Progenitor cell of endocrine pancreas (in vitro differentiated cells): ENCODE results near the gene PPIE. TPM values are rescaled to one million over a fixed set of nuclear protein-coding genes. Genes with fewer than 3 reads are reported as not detected.

Experiments used
- DNase-seq: peaks from one replicate; pipeline ENCODE4 v3.0.0; 2021; ENCODE audit warnings: low spot score; ENCODE audit not compliant: unreplicated experiment
- H3K27ac Mint-ChIP-seq: 2 replicates; pipeline ENCODE4 v1.8.0; 2021; ENCODE audit warnings: mild to moderate bottlenecking, moderate library complexity, mixed read lengths
- H3K27me3 Mint-ChIP-seq: 2 replicates; pipeline ENCODE4 v1.8.0; 2021; ENCODE audit warnings: mixed read lengths
- H3K36me3 Mint-ChIP-seq: 2 replicates; pipeline ENCODE4 v1.8.0; 2022; ENCODE audit warnings: mixed read lengths; ENCODE audit not compliant: insufficient read depth
- H3K4me1 Mint-ChIP-seq: 2 replicates; pipeline ENCODE4 v1.8.0; 2021; ENCODE audit warnings: low read depth, mixed read lengths
- H3K4me3 Mint-ChIP-seq: 2 replicates; pipeline ENCODE4 v1.8.0; 2021; ENCODE audit warnings: low read depth, mild to moderate bottlenecking, moderate library complexity, mixed read lengths
- H3K9me3 Mint-ChIP-seq: 2 replicates; pipeline ENCODE4 v1.8.0; 2021; ENCODE audit warnings: low read depth, mixed read lengths
- CTCF ChIP-seq: fragments of 200-600 bp; sonication (generic); IDR thresholded peaks from one replicate; pipeline ENCODE4 v1.5.0; 2021; ENCODE audit warnings: antibody characterized with exemption, mild to moderate bottlenecking; ENCODE audit not compliant: unreplicated experiment
- total RNA-seq: library from RNA; stranded (reverse); gene quantifications from 2 replicates; pipeline ENCODE4 v1.2.1, GENCODE V29; 2021

The PPIE gene
- total RNA-seq, 1 donor from 2014 or later = 47.4 TPM

GRCh38 chr1:39698568-39698967 lies 40.1 kb upstream of the PPIE start:
- peaks cover 12% of the 10 kb centered on the region for H3K4me1 Mint-ChIP-seq
- H3K9me3 Mint-ChIP-seq = no peaks in the 10 kb centered on the region
- peaks cover 75% of the 10 kb centered on the region for H3K27me3 Mint-ChIP-seq
- H3K4me3 Mint-ChIP-seq = no peak overlapping the region
- H3K27ac Mint-ChIP-seq = no peak overlapping the region
- H3K36me3 Mint-ChIP-seq = no peaks in the 10 kb centered on the region
- no peak for TF ChIP-seq CTCF
- DNase-seq = no peak

DNA sequence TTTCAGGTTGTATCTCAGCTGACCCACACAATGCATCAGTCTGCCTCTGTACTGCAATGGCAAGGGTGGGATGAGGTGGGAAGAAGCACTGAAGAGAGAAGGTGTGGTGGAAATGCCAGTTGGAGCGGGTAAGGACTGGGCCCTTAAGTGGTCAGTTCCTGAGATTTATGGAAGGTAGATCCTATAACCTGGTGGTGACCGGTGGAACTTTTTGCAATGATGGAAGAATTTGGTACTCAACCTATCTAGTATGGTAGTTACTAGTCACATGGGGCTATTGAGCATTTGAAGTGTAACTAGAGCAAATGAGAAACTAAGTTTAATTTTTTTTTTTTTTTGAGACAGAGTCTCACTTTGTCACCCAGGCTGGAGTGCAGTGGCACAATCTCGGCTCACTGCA lies 39.3 kb upstream of the PPIE start:
- Mint-ChIP-seq H3K36me3 (no peaks in the 10 kb centered on the region), H3K27ac (no peak overlapping the region), H3K4me1 (peaks cover 12% of the 10 kb centered on the region), H3K27me3 (peaks cover 68% of the 10 kb centered on the region), H3K4me3 (no peak overlapping the region), H3K9me3 (no peaks in the 10 kb centered on the region)
- no peak for DNase-seq
- no peak for TF ChIP-seq CTCF

- Mint-ChIP-seq H3K4me1 (peaks cover 12% of the 10 kb centered on the region), H3K27ac (no peak overlapping the region), H3K27me3 (peaks cover 63% of the 10 kb centered on the region), H3K9me3 (no peaks in the 10 kb centered on the region), H3K36me3 (no peaks in the 10 kb centered on the region), H3K4me3 (no peak overlapping the region)
- DNase-seq = no peak
- TF ChIP-seq CTCF = no peak
These were observed 38.3 kb upstream of the PPIE start for GRCh38 chr1:39700348-39700747.

DNA sequence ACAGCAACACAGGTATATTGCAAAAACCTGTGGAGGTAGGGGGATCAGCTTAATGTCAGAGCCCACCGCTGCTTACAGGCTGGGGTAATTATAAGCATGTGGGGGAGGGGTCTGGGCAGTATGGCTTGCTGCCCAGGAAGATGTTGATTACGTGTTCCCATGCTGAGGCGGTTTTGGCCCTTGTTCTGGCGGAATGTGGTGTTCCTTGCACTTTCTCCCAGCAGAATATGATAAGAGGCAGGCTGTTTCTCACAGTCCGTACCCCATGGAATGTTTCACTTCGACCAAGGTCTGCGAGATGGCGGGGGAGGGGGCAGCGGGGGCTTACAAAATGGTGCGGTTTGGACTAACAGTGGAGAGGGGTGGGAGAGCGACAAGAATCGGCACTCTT lies 37.6 kb upstream of the PPIE start:
- no peak for DNase-seq
- H3K4me3 Mint-ChIP-seq = peak overlapping the region; percentile 51
- H3K9me3 Mint-ChIP-seq = no peaks in the 10 kb centered on the region
- no peaks in the 10 kb centered on the region for H3K36me3 Mint-ChIP-seq
- peaks cover 62% of the 10 kb centered on the region for H3K27me3 Mint-ChIP-seq
- peaks cover 12% of the 10 kb centered on the region for H3K4me1 Mint-ChIP-seq
- H3K27ac Mint-ChIP-seq = peak overlapping the region; percentile 91
- TF ChIP-seq CTCF = no peak

GRCh38 chr1:39704757-39705156 lies 33.9 kb upstream of the PPIE start:
- H3K4me3 Mint-ChIP-seq = no peak overlapping the region
- H3K36me3 Mint-ChIP-seq = no peaks in the 10 kb centered on the region
- no peaks in the 10 kb centered on the region for H3K9me3 Mint-ChIP-seq
- no peak for TF ChIP-seq CTCF
- H3K4me1 Mint-ChIP-seq = peaks cover 12% of the 10 kb centered on the region
- H3K27me3 Mint-ChIP-seq = peaks cover 57% of the 10 kb centered on the region
- DNase-seq = no peak
- no peak overlapping the region for H3K27ac Mint-ChIP-seq
